Left ventricle myocardium inferior (tissue), 1 donor: Measurements from ENCODE around the gene ADAM12. TPM values are rescaled to one million over a fixed set of nuclear protein-coding genes. Genes with fewer than 3 reads are reported as not detected.

ENCODE experiments used
- DNase-seq: peaks from one replicate; pipeline ENCODE4 v3.0.0-alpha.2; 2020
- H3K27ac ChIP-seq: fragments of 200-600 bp; replicated peaks from 2 replicates; pipeline ENCODE4 v1.8.0; 2021
- H3K27me3 ChIP-seq: fragments of 200-600 bp; 2 replicates; pipeline ENCODE4 v1.8.0; 2021; ENCODE audit warnings: low read depth
- H3K36me3 ChIP-seq: fragments of 200-600 bp; 2 replicates; pipeline ENCODE4 v1.8.0; 2021
- H3K4me1 ChIP-seq: fragments of 200-600 bp; 2 replicates; pipeline ENCODE4 v1.8.0; 2021
- H3K4me3 ChIP-seq: fragments of 200-600 bp; 2 replicates; pipeline ENCODE4 v1.8.0; 2021; ENCODE audit warnings: mild to moderate bottlenecking, moderate library complexity
- H3K9me3 ChIP-seq: fragments of 200-600 bp; replicated peaks from 2 replicates; pipeline ENCODE4 v1.8.0; 2021
- intact Hi-C: fragments of 100-400 bp; cut with micrococcal nuclease; formaldehyde crosslinking; loops from one replicate; pipeline ENCODE4 v1.11.0; 2022
- long read RNA-seq: library from polyadenylated mRNA; unstranded; transcript quantifications from one replicate; pipeline ENCODE4 v2.0.0, GENCODE V29; 2021
- total RNA-seq: library from RNA; stranded (reverse); fragmentation: NEBNext Ultra II Directional; extraction: Animal tissue kit (Norgen Biotek cat#: 25700); gene quantifications from one replicate; pipeline ENCODE4 v1.2.1, GENCODE V29; 2021
- TF ChIP-seq, protein P1 (sequence below): fragments of 200-600 bp; IDR thresholded peaks from 2 replicates; pipeline ENCODE4 v1.8.0; 2021; ENCODE audit warnings: antibody characterized with exemption, mild to moderate bottlenecking, borderline replicate concordance
- donor health status: DM: no; HTN: yes; CAD: no; lungs with severe emphysema.

The ADAM12 gene, protein sequence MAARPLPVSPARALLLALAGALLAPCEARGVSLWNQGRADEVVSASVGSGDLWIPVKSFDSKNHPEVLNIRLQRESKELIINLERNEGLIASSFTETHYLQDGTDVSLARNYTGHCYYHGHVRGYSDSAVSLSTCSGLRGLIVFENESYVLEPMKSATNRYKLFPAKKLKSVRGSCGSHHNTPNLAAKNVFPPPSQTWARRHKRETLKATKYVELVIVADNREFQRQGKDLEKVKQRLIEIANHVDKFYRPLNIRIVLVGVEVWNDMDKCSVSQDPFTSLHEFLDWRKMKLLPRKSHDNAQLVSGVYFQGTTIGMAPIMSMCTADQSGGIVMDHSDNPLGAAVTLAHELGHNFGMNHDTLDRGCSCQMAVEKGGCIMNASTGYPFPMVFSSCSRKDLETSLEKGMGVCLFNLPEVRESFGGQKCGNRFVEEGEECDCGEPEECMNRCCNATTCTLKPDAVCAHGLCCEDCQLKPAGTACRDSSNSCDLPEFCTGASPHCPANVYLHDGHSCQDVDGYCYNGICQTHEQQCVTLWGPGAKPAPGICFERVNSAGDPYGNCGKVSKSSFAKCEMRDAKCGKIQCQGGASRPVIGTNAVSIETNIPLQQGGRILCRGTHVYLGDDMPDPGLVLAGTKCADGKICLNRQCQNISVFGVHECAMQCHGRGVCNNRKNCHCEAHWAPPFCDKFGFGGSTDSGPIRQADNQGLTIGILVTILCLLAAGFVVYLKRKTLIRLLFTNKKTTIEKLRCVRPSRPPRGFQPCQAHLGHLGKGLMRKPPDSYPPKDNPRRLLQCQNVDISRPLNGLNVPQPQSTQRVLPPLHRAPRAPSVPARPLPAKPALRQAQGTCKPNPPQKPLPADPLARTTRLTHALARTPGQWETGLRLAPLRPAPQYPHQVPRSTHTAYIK
- 0.27 TPM for total RNA-seq
- long read RNA-seq: 0 reads

DNA sequence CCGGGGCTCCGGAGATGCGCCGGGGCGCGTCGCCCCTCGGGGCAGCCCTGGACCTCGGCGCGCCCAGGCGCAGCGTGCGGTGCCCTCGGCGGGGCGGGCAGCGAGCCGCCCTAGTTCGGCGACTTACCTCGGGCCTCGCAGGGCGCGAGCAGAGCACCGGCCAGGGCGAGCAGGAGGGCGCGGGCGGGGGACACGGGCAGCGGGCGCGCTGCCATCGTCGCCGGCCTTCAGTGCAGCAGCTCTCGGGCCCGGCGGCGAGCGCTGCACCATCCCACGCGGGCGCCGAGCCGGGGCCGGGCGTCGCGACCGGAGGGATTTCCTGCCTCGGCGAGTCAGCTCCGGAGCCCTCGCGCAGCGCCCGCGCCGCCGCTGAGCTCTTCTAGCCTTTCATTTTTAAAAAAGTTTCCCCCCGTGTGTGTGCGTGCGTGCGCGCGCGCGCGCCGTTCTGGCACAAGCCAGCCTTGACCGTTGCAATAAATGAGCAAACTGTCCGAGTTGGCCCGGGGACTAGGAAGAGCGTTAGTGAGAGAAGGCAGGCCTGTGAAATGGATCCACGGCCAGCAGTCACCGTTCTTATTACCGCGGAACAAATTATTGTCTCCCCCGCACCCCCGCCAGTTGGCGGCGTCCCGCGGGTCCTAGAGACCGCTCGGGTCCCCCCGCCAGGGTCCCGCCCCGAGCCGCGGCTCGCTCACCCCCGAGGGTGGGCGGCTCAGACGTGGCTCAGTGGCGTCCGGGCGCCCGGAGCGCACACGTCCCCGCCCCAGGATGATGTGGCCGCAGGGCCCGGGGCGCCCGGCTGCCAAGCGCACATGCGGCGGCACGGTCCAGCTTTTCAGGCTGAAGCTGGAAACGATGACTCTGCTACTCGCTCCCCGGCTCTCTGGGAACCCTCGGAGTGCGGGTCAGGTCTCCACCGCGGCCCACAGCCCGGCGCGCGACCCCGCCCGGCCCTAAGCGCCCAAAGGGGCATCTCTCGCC lies at the start of gene ADAM12:
TSS of gene ADAM12 (minus strand) at position 547 of the 981 bp plus-strand sequence. CDS start at position 215, 332 bp downstream.
- intact Hi-C loops: no loop called here
- peak; percentile 49 for DNase-seq
- Histone ChIP-seq H3K4me3 (peak within 1 kb of the TSS; percentile 63), H3K9me3 (peaks cover 5% of the 10 kb centered on the region), H3K4me1 (peaks cover 17% of the 10 kb centered on the region), H3K27me3 (peaks cover 80% of the 10 kb centered on the region), H3K36me3 (no peaks in the 10 kb centered on the region), H3K27ac (peak within 1 kb of the TSS; percentile 33)
- TF ChIP-seq, protein P1, sequence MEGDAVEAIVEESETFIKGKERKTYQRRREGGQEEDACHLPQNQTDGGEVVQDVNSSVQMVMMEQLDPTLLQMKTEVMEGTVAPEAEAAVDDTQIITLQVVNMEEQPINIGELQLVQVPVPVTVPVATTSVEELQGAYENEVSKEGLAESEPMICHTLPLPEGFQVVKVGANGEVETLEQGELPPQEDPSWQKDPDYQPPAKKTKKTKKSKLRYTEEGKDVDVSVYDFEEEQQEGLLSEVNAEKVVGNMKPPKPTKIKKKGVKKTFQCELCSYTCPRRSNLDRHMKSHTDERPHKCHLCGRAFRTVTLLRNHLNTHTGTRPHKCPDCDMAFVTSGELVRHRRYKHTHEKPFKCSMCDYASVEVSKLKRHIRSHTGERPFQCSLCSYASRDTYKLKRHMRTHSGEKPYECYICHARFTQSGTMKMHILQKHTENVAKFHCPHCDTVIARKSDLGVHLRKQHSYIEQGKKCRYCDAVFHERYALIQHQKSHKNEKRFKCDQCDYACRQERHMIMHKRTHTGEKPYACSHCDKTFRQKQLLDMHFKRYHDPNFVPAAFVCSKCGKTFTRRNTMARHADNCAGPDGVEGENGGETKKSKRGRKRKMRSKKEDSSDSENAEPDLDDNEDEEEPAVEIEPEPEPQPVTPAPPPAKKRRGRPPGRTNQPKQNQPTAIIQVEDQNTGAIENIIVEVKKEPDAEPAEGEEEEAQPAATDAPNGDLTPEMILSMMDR: no peak

DNA sequence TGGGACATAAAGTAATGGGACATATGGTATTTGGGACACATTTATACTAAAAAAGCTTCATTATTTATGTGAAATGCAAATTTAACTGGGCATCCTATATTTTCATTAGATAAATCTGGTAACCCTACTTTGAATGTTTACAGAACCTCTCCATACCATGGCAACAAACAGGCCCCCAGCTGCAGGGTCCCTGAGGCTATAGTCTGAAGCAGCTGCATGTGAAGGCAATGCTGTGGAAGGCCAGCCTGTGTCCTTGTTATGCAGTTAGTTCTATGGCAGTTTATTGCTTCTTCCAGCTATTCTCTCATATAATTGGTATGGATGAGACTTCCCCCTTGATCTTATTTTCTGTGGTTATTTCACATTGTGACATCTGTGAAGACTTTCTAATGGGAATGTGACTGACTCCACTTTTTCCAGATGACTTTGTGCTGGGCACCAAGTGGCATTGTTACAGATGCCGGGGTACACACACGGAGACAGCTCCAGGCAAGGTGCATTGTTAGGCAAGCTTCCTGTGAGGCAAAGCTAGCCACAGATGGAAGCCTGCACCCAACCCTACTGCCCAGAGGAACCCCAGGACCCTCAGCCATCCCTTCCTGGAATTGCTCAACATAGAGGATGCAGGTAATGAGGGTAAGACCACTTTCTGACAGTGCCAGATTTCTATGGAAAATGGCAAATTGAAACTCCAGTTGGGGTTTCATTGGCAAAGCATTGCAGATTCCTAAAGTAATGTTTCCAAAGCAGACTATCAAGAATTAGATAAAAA lies 49.5 kb upstream of the ADAM12 start:
- no peak for DNase-seq
- intact Hi-C loops: no loop called here
- Histone ChIP-seq H3K36me3 (no peaks in the 10 kb centered on the region), H3K27ac (no peak overlapping the region), H3K4me3 (no peak overlapping the region), H3K9me3 (peaks cover 27% of the 10 kb centered on the region), H3K27me3 (peaks cover 29% of the 10 kb centered on the region), H3K4me1 (no peaks in the 10 kb centered on the region)
- TF ChIP-seq, protein P1: no peak

DNA sequence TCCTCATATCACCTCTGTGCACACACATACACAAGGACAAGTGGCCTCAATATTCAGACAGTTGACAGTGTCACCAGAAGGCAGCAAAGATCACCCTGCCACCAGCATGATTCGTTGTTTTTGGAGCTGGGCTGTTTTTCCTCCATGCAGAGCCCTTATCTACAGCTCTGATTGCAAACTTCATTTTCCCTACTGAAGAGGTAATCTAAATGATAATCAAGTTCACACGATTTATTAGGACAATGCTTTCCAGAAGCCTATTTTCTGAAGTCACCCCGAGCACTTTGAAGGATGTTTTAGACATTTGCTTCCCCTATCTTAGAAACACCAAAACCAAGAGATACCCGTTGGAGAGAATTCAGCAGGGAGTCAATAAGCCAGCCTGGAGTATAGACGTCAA lies 46.0 kb upstream of the ADAM12 start:
- Histone ChIP-seq H3K36me3 (no peaks in the 10 kb centered on the region), H3K27me3 (peaks cover 39% of the 10 kb centered on the region), H3K9me3 (peaks cover 16% of the 10 kb centered on the region), H3K4me1 (no peaks in the 10 kb centered on the region), H3K4me3 (no peak overlapping the region), H3K27ac (no peak overlapping the region)
- intact Hi-C loops: no loop called here
- no peak for DNase-seq
- TF ChIP-seq, protein P1: no peak

DNA sequence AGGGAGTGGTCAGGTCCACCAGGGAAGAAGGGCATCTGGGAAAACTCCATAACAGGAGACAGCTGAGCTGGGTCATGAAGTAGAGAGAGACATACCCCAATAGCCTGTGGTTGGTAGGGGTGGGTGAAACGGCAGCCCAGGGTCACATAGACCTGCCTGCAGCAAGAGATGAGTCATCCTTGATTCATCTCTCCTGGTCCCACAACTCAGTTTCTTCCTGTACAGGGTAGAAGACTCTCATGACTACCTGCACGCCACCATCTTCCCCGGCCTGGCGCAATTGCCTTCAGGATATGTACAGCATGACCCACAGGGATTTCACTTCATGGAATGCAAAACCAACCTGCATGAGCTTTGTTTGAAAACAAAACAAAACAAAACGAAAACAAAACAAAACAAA lies 45.1 kb upstream of the ADAM12 start:
- peaks cover 48% of the 10 kb centered on the region for H3K27me3 ChIP-seq
- no peaks in the 10 kb centered on the region for H3K36me3 ChIP-seq
- DNase-seq: no peak
- TF ChIP-seq, protein P1: no peak
- H3K4me3 ChIP-seq: no peak overlapping the region
- peaks cover 8% of the 10 kb centered on the region for H3K9me3 ChIP-seq
- no peaks in the 10 kb centered on the region for H3K4me1 ChIP-seq
- no peak overlapping the region for H3K27ac ChIP-seq
- intact Hi-C loops: no loop called here
